ENCODE measurements around the gene SLC25A40.
"Not testable (repeated sequence)": the region's sequence is repeated elsewhere in the genome, so short reads cannot be mapped to it uniquely, and the experiment has no call there.

Gene SLC25A40

DNA sequence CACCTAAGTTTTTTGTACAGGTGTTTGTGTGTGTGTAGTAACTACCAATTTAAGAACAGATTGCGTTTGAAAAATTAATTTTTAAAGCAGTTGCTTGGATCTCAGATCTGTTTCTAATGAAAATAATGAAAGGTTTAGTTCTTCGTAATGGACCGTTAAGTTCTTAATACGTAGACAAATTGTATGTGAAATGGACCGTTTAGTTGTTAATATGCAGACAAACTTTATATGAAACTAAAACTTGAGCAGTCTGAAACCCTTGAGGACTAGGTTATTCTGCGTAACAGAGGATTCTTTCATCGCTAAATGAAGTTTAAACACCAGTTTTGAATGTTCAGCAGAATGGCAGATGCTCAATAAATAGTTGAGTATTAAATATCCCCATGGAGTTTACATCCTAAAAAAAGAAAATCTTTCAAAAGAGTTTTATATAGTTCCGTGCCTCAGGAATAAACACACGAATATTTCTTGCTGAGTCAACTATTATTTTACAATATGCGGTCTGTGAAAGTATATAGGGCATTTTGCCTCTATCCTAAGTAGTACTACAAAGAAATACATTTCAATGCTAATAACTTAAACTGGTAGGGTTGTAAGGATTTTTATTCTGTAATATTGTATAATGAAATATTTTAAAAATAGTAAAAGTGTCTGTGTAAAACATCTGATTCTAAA lies 1.3 kb upstream of the SLC25A40 start:
- TF ChIP-seq, protein P1, sequence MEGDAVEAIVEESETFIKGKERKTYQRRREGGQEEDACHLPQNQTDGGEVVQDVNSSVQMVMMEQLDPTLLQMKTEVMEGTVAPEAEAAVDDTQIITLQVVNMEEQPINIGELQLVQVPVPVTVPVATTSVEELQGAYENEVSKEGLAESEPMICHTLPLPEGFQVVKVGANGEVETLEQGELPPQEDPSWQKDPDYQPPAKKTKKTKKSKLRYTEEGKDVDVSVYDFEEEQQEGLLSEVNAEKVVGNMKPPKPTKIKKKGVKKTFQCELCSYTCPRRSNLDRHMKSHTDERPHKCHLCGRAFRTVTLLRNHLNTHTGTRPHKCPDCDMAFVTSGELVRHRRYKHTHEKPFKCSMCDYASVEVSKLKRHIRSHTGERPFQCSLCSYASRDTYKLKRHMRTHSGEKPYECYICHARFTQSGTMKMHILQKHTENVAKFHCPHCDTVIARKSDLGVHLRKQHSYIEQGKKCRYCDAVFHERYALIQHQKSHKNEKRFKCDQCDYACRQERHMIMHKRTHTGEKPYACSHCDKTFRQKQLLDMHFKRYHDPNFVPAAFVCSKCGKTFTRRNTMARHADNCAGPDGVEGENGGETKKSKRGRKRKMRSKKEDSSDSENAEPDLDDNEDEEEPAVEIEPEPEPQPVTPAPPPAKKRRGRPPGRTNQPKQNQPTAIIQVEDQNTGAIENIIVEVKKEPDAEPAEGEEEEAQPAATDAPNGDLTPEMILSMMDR (IDR thresholded peaks at IDR 0.05; ENCODE audit: insufficient read depth, low read length, missing control alignments) = no peak
- peak overlapping the region; percentile 77 for H3K4me3 ChIP-seq (ENCODE audit: low read depth, low read length)
- POLR2A ChIA-PET = no interaction called here
- DNase-seq (ENCODE audit: low read depth, low spot score) = no peak
- CTCF ChIA-PET = interaction anchor here (1.2 kb wide), 1 partner anchor 9 kb away, joined by 6 read pairs; no protein-coding TSS in a partner anchor

DNA sequence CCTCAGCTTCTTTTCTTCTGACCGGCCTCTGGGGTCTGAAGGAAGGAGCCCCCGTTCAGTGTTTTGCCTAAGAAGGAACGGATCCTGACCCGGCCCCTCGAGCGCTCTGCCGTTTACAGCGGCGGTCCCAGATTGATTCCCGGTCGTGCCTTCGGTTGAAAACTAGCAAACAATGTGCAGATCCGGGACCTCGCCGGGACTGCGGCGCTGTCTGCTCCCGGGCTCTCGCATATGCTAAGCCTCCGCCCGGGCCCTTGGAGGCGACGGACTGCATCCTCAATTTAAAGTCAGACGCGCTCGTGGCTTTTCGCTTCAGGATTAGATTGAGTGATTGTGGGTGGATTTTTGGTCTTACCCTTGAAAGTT lies 692 bp upstream of the SLC25A40 start:
- no peak for DNase-seq (ENCODE audit: low read depth, low spot score)
- CTCF ChIA-PET = interaction anchor here (0.9 kb wide), 1 partner anchor 10 kb away, joined by 3 read pairs; no protein-coding TSS in a partner anchor

DNA sequence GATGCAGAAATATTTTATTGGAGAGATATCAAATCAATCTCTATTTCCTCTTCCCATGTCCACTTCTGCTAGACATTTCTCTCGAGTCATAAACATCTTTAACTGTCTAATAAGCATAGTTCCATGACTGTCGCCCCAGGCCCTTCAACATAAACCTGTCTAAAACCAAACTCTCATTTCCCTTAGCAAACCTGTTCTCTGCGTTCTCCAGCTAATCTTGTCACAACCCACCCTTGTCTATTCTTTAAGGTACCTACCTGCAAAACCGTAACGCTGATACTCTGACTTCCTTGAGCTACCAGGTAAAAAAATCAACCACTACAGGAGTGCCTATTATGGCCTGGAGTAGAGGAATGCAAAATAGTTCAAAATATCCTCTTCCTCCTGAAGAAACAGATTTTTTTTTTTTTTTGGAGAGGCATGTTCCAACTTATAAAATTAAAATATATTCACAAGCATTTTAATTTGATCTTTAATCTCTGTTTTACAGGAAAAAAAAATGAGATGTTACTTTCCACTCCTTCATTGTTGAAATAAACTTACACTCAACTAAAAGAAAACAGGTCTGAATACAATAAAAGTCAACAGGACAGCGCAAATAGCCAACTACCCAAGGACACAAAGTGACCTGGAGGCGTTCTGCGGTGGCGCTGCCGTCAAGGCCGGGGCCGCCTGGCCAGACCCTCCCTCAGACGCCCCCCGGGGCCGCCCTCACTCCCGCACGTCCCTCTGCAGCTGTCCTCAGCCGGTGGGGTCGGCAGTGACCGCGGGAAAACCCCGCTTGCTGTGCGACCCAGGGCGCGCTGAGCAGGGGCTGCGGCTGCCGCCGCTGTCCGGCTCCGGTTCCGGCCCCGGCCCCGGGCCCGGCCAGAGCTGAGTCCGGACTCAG lies 765 bp downstream of the SLC25A40 start:
- ChIA-PET CTCF (interaction anchor here (1.3 kb wide), 2 partner anchors 12 to 78 kb away, joined by 3 read pairs; no protein-coding TSS in a partner anchor), POLR2A (no interaction called here)
- peak overlapping the region; percentile 77 for H3K4me3 ChIP-seq (ENCODE audit: low read depth, low read length)
- DNase-seq (ENCODE audit: low read depth, low spot score) = no peak
- TF ChIP-seq, protein P1 (IDR thresholded peaks at IDR 0.05; ENCODE audit: insufficient read depth, low read length, missing control alignments) = no peak

More for the DNA sequence above, 692 bp upstream of the SLC25A40 start:
- TF ChIP-seq, protein P1 (IDR thresholded peaks at IDR 0.05; ENCODE audit: insufficient read depth, low read length, missing control alignments) = no peak
- POLR2A ChIA-PET = no interaction called here
- peak overlapping the region; percentile 77 for H3K4me3 ChIP-seq (ENCODE audit: low read depth, low read length)

DNA sequence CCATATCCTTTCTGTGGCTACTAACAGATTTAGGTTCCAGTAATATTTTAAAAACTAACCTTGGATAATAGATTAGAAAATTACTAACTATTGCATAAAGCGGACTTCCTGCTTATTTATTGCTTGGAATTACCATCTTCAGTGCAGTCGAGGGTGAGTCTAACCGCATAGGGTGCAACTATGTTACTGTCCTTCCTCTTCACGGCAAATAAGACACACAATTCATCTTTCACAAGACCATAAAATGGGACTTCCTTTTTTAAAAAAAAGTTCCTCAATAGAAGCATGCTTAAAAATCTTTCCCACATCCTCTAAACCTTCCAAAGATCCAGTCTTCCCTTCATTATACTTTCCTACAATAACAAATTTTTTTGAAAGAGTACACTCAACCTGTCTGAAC lies 2.1 kb downstream of the SLC25A40 start:
- ChIA-PET CTCF (interaction anchor here (1.3 kb wide), 2 partner anchors 13 to 77 kb away, joined by 3 read pairs; no protein-coding TSS in a partner anchor), POLR2A (no interaction called here)
- no peak for DNase-seq (ENCODE audit: low read depth, low spot score)
- TF ChIP-seq, protein P1 (IDR thresholded peaks at IDR 0.05; ENCODE audit: insufficient read depth, low read length, missing control alignments) = no peak
- H3K4me3 ChIP-seq (ENCODE audit: low read depth, low read length) = no peak overlapping the region

DNA sequence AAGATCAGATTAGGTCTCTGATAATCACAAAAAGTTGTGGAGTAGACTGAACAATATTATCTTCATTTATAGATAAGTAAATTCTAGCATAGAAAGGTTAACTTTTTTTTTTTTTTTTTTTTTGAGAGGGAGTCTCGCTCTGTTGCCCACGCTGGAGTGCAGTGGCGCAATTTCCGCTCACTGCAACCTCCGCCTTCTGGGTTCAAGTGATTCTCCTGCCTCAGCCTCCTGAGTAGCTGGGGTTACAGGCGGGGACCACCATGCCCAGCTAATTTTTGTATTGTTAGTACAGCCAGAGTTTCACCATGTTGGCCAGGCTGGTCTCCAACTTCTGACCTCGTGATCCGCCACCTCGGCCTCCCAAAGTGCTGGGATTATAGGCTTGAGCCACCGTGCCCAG lies 2.8 kb downstream of the SLC25A40 start:
- H3K4me3 ChIP-seq (ENCODE audit: low read depth, low read length); CTCF ChIA-PET; POLR2A ChIA-PET; DNase-seq (ENCODE audit: low read depth, low spot score): not testable (repeated sequence)

DNA sequence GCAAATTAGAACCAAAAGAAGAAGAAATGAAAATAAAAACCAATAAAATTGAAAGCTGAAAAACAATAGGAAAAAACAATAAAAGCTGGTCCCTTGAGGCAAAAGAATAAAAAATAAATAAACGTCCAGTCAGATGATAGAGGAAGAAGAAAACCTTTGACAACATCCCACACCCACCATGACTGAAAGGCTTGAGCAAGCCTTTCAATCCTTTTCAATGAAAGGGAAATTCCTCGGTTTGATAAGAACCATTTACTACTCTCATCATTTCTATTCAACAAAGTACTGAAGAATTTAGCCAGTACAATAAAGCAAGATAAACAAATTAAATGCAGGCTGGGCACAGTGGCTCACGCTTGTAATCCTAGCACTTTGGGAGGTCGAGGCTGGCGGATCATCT lies 3.8 kb downstream of the SLC25A40 start:
- H3K4me3 ChIP-seq (ENCODE audit: low read depth, low read length) = no peak overlapping the region
- TF ChIP-seq, protein P1 (IDR thresholded peaks at IDR 0.05; ENCODE audit: insufficient read depth, low read length, missing control alignments) = no peak
- no peak for DNase-seq (ENCODE audit: low read depth, low spot score)
- ChIA-PET CTCF (no interaction called here), POLR2A (no interaction called here)

Data from AG04449 (cell line).